ENCODE measurements around the gene CYP1B1. TPM values are rescaled to one million over a fixed set of nuclear protein-coding genes. Genes with fewer than 3 reads are reported as not detected.
"Not testable (repeated sequence)": the region's sequence is repeated elsewhere in the genome, so short reads cannot be mapped to it uniquely, and the experiment has no call there.

Gene CYP1B1
- polyA plus RNA-seq, 1 experiment, result 7.8 TPM

- ChIA-PET POLR2A (no interaction called here), CTCF (no interaction called here)
- Histone ChIP-seq H3K4me3 (ENCODE audit: low read depth, low read length) (no peak overlapping the region), H3K9me3 (ENCODE audit: control insufficient read depth, insufficient read depth, low read length) (no peaks in the 10 kb centered on the region), H3K27me3 (ENCODE audit: control insufficient read depth, insufficient read depth, low read length) (peaks cover 4% of the 10 kb centered on the region), H3K27ac (ENCODE audit: low read depth, low read length) (no peak overlapping the region)
- no peak for TF ChIP-seq CTCF (IDR thresholded peaks at IDR 0.05; ENCODE audit: low read depth, low read length)
- no peak for DNase-seq (ENCODE audit: low read depth, low spot score)
These were observed 37.1 kb upstream of the CYP1B1 start for GRCh38 chr2:38113051-38113450.

- POLR2A ChIA-PET; CTCF ChIA-PET; H3K9me3 ChIP-seq (ENCODE audit: control insufficient read depth, insufficient read depth, low read length): not testable (repeated sequence)
These were observed 35.4 kb upstream of the CYP1B1 start for GRCh38 chr2:38111350-38111749.

GRCh38 chr2:38109732-38110181 is 33.8 kb upstream of the CYP1B1 start:
- no peak overlapping the region for H3K4me3 ChIP-seq (ENCODE audit: low read depth, low read length)
- POLR2A ChIA-PET, result no interaction called here
- DNase-seq (ENCODE audit: low read depth, low spot score), result no peak
- peaks cover 4% of the 10 kb centered on the region for H3K27me3 ChIP-seq (ENCODE audit: control insufficient read depth, insufficient read depth, low read length)
- no peak for TF ChIP-seq CTCF (IDR thresholded peaks at IDR 0.05; ENCODE audit: low read depth, low read length)
- H3K27ac ChIP-seq (ENCODE audit: low read depth, low read length), result no peak overlapping the region
- H3K9me3 ChIP-seq (ENCODE audit: control insufficient read depth, insufficient read depth, low read length), result no peaks in the 10 kb centered on the region
- CTCF ChIA-PET, result no interaction called here

More at GRCh38 chr2:38111350-38111749, 35.4 kb upstream of the CYP1B1 start:
- H3K27me3 ChIP-seq (ENCODE audit: control insufficient read depth, insufficient read depth, low read length); H3K27ac ChIP-seq (ENCODE audit: low read depth, low read length); H3K4me3 ChIP-seq (ENCODE audit: low read depth, low read length); DNase-seq (ENCODE audit: low read depth, low spot score): not testable (repeated sequence)

DNA sequence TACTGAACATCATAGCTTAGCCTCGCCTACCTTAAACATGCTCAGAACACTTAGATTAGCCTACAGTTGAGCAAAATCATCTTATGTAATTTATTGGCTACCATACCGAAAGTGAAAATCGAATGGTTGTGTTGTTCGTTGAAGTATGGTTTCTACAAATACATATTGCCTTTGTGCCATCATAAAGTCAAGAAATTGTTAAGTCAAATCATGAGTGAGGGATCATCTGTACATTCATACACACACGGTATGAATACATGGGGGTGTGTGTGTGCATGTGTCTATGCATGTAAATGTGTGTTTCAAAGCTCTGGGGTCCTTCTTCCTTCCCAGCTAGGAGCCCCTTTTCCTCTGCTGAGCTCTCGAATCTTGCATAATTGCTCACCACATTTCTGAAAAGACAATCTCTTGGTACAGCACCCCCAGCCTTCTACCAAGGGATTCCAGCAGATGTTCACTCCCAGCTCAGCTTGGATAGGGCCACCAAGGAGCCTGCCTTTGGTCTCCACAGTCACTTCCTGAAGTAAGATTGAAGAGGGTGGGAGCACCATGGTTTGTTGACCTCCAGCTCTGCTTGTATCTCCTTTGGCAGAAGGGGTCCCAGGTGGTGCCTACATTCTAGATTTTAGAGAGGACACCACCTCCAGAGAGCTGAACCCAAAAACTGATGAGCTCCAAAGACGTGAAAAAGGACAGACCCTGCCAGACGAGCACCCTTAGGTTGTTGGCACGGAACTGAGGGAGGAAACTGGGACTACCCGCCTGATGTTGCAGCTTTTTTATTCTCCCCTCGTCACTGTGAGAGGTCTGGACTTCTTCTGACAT is 33.2 kb upstream of the CYP1B1 start:
- no peak for TF ChIP-seq CTCF (IDR thresholded peaks at IDR 0.05; ENCODE audit: low read depth, low read length)
- ChIA-PET CTCF (no interaction called here), POLR2A (no interaction called here)
- Histone ChIP-seq H3K27me3 (ENCODE audit: control insufficient read depth, insufficient read depth, low read length) (peaks cover 4% of the 10 kb centered on the region), H3K9me3 (ENCODE audit: control insufficient read depth, insufficient read depth, low read length) (no peaks in the 10 kb centered on the region; the same call in 1 of the 2 replicates), H3K4me3 (ENCODE audit: low read depth, low read length) (no peak overlapping the region), H3K27ac (ENCODE audit: low read depth, low read length) (no peak overlapping the region)
- no peak for DNase-seq (ENCODE audit: low read depth, low spot score)

DNA sequence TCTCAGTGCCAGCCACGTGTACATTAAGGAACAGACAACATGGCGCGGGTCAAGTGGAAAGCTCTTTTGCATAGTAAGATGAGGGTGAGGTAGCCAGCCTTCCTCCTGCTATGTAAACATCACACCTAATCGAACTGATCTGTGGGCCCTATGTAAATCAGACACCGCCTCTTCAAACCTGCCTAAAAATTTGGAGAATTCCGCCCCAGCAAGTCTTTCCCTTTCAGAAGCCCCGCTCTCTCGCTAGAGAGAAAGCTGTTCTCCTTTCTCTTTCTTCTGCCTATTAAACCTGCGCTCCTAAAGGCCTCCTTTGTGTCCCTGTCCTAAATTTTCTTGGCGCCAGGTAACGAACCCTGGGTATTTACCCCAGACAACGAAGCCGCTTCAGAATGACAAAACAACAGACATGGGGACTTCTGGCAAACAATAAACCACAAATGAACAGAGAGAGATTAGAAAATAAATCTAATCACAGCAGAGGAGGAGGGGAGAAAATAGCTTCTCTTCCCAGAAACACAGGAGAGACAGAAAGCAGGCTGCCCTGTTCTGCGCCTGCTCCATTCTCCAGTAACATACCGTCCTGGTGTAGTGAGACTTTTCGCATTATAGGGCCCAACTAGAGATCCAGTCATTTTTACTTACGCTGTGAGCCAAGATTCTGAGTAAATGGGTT is 31.9 kb upstream of the CYP1B1 start:
- POLR2A ChIA-PET, result no interaction called here
- Histone ChIP-seq H3K27me3 (ENCODE audit: control insufficient read depth, insufficient read depth, low read length) (peaks cover 4% of the 10 kb centered on the region), H3K27ac (ENCODE audit: low read depth, low read length) (no peak overlapping the region), H3K4me3 (ENCODE audit: low read depth, low read length) (no peak overlapping the region), H3K9me3 (ENCODE audit: control insufficient read depth, insufficient read depth, low read length) (no peaks in the 10 kb centered on the region; the same call in none of the 2 replicates)
- TF ChIP-seq CTCF (IDR thresholded peaks at IDR 0.05; ENCODE audit: low read depth, low read length), result no peak
- DNase-seq (ENCODE audit: low read depth, low spot score), result no peak
- CTCF ChIA-PET, result interaction anchor here (1.2 kb wide), 1 partner anchor 32 kb away, joined by 3 read pairs; the partner anchor contains the start of gene CYP1B1
